Activated CD8-positive, alpha-beta memory T cell treated with anti-CD3 and anti-CD28 coated beads, Interleukin-2, amount 50 U/mL, for 24 hours (primary cell): Measurements from ENCODE around the gene NR5A2.

Experiments used
- DNase-seq: peaks from one replicate; pipeline ENCODE4 v3.0.0-alpha.2; 2020; ENCODE audit errors: extremely low read depth

NR5A2 gene

GRCh38 chr1:200124309-200124708 lies 96.8 kb downstream of the NR5A2 start:
- no peak for DNase-seq

DNA sequence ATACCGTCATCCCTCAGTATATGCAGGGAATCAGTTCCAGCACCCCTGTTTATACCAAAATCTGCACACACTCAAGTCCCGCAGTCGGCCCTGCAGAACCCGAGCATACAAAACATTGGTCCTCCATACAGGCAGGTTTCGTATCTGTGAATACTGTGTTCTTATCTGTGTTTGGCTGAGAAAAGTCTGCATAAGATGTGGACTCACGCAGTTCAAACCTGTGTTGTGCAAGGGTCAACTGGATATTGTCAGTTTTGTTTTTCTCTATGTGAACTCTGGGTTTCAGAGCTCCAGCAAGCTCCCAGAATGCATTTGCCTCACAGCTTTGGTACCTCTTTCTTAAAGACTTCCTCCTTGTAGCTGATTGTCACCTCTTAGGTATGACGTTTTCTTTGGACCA lies 100.6 kb downstream of the NR5A2 start:
- DNase-seq: no peak

DNA sequence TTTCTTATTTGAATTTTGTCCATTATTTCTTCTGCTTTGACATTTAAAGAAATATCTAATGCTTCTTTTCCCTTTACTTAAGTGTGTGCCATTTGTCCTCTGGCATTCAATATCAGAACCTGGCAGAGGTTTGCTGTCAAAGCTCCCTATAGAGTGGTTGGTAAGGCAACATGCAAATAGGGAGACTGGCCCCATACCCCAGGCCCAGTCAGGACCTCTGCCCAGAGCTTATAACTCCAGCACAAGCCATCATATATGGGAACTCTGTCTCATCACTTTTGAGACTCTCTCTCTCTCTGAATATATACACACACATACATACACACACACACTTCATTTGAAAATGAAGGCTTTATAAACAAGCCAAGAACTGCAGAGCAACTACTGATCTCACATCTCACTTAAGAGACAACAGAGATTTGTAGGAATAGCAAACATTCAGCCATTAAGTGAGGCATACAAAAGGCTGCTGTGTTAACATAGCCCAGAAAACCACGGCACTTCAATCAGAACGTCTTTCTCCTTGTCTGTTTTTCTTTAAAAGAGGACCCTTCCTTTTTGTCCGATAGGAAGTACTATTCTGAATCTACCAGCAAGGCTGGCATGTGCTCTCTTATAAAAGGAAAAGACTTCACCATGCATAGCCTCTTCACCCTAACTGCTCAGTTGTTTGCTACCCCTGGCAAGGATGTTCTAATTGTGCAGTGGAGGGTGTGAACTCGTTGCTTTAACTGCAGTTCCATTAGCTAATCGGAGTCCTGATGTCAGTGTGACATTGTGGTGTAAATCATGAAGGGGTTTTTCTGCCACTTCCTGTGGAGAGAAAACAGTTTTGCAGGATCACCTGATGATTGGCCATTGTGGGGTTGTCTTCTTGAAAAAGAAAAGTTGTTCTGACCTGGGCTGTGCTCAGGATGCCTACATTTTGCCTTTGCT lies 101.7 kb downstream of the NR5A2 start:
- no peak for DNase-seq

GRCh38 chr1:200130552-200130951 lies 103.0 kb downstream of the NR5A2 start:
- no peak for DNase-seq

DNA sequence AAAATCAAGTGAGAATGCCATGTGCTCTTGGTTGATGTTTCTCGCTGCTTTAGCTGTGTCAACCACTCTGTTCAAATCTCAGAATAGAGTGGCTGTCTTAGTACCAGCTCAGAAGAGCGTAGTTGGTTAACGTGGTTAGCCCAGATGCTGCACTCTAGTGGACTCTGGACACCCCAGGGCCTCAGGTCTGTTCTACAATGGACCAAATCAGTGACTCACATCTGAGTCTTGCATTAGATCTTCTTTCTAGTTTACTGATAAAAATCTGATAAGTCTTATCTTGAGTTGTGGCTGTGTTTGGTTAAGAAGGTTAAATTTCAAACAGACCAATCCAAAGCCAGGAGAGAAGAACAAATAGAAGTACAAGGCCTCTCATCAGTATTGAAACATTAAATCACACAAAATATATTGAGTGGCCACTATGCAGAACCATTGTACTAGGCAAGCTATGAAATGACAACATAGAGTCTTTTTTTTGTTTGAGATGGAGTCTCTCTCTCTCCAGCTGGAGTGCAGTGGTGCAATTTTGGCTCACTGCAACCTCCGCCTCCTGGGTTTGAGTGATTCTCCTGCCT lies 104.1 kb downstream of the NR5A2 start:
- DNase-seq: no peak

- no peak for DNase-seq
Measured at GRCh38 chr1:200133123-200133522, 105.6 kb downstream of the NR5A2 start.

DNA sequence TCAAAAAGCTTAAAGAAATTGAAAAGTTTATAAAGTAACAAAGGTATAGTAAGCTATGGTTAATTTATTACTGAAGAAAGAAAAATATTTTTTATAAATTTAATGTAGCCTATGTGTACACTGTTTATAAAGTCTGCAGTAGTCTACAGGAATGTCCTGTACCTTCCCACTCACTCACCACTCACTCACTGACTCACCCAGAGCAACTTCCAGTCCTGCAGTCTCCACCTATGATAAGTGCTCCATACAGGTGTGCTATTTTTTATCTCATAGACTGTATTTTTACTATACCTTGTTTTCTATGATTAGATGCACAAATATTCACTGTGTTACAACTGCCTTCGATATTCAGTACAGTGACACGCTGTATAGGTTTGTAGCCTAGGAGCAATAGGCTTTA lies 106.6 kb downstream of the NR5A2 start:
- DNase-seq: no peak

DNA sequence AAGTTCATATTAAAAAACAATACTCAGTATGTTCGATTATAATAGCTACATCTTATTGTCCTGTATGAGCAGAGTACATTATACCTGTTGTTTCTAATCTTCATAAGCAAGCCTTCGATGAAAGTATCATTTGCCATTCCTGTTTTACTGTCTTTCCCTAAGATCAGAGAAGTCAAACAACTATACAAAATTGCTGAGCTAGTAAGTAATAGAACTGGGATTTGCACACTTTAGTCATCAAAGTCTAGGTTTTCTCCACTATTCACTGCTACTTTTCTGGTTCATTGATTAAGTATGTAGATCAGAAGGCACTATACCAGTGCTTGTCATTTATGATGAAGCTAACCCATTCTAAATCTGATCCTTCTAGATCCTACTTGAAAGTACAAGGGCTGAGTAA lies 108.9 kb downstream of the NR5A2 start:
- no peak for DNase-seq

GRCh38 chr1:200139661-200140250 lies 112.2 kb downstream of the NR5A2 start:
- no peak for DNase-seq

- no peak for DNase-seq
Measured at GRCh38 chr1:200143347-200143746, 115.8 kb downstream of the NR5A2 start.

- no peak for DNase-seq
Measured at GRCh38 chr1:200146100-200146499, 118.6 kb downstream of the NR5A2 start.

DNA sequence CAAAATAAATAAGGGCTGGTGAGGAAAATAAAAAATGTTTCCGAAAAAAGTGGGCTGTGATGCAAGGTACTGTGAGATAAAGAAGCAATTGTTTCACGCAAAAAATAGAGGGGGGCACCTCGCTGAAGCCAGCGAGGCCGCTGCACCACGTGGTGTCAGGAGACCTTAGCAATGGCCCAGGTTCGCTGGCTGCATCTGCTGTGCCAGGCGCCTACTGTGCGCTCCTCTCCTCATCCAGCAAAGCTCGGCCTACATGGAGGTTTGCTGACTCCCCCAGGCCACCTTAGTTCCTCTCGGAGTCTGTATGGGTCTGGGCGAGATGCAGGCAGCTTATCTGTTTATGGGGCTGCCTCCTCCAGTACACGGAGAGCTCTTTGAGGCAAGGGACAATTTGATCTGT lies 119.6 kb downstream of the NR5A2 start:
- no peak for DNase-seq

DNA sequence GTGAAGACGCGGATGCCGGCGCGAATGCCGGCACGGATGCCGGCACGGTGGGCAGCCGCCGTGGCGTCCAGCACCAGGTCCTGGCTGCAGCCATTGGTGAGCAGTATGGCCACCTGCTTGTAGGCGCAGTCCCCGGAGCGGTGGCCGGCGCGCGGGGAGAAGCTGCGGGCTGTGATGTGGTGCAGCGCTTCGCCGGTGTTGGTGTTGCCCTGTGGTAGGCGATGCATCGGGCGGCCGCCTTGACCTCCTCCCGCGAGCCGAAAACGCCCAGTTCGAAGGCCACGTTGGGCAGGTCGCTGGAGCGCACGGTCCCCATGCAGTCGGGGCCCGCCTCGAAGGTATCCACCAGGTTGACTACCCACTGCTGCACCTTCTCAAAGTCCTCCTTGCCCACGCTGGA lies 120.2 kb downstream of the NR5A2 start:
- no peak for DNase-seq

GRCh38 chr1:200150006-200150405 lies 122.5 kb downstream of the NR5A2 start:
- no peak for DNase-seq

DNA sequence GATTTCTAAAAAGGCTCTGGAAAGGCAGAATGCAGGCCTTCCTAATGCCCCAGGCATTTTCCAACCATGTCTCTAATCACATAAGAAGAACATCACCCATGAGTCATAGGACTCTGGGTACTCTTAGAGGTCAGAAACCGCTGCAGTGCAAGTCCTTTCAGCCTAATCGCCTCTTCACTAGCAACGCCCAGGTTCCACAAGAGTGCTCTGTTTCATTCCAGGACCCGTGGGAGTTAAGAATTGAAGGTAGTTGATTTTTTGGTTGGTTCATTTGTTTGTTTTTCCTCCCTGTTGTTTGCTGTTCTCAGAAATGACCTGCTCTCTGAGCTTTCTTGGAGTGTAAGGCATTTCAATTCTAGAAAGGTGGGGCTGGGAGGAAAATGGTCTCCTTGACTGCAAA lies 123.2 kb downstream of the NR5A2 start:
- DNase-seq: no peak

DNA sequence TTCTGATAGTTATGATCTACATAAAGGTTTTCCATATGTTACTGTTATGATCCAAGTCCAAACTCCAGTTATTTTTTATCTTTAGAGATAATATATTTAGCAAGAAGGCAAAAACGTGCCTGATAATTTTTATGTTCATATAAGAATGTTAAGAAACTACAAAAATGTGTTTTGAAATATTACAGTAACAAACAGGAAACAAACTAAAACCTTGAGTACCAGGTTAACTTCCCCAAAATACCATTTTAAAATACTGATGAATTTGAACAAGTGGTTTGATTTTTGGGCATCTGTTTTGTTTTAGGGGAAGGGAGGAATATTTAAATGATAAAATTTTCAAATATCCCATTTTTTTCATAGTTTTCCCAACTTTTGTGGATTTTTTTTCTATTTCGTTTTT lies 124.8 kb downstream of the NR5A2 start:
- DNase-seq: no peak

GRCh38 chr1:200153277-200154055 lies 126.0 kb downstream of the NR5A2 start:
- no peak for DNase-seq

DNA sequence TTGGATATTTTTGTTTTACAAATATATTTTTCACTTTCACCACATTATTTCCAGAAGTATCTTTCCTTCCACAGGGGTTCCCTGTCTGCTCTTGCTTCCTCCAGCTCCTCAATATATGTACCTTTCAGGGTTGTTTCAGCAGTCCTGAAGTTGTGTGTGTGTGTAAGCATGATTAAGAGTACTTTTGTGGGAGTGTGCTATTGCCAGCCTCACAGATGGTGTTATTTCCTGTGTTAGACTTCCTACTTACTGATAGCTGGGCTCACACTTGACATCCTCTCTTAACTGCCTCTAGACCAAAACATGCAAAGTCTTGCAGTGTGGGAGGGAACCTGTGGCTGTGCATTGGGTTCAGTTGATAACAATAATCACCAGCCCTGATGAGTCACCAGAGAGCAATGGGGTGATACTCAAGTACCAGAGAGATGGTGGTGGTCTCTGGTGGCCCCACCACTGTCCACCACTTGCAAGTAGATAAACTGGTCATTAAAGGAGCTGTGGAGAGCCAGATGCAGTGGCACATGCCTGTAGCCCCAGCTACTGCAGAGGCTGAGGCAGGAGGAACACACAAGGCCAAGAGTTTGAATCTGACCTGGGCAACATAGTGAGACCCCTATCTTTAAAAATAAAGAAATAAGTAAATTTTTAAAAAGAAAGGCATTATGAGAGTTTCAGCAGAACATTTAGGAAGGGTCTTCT lies 126.7 kb downstream of the NR5A2 start:
- no peak for DNase-seq

GRCh38 chr1:200157715-200158114 lies 130.2 kb downstream of the NR5A2 start:
- no peak for DNase-seq

DNA sequence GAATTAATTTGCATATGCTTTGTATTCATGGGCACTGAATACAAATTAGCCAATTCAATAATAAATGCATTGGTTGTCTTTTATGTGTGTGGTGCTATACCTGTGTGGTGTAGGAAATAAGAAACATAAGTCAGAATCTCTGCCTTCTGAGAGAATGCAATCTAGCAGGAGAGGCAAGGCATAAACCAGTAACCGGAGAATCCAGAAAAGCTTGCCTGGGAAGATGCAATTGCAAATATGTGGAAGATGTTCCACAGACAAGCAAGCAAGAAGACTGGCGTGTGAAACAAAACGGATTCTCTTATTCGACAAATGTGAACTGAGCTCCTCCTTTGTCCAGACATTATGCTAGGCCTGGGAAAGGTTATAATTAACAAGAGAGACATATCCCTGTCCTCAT lies 134.3 kb downstream of the NR5A2 start:
- no peak for DNase-seq

GRCh38 chr1:200162258-200162657 lies 134.7 kb downstream of the NR5A2 start:
- no peak for DNase-seq

DNA sequence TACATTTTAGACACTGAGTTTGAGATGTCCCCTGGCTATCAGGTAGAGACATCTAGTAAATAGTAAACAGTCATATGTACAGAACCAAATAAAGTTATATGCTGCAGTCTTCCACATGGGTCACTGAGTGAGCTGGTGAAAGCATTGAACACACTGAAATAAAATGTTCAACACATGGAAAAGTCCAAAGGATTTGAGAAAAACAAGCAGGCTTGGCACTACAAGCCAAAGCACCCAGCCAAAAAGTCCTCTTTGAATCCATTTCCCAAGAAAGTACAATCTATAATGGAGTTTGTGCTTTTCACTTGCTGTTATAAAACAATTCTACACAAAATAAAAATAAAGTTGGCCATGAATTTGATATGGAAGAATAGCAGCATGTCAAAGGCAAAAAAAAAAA lies 135.4 kb downstream of the NR5A2 start:
- DNase-seq: no peak
